ENCODE data around the gene DCDC2C.

GRCh38 chr2:3774336-3774735, 71.0 kb downstream of the DCDC2C start:
- TF ChIP-seq GATA3 (IDR thresholded peaks at IDR 0.05; ENCODE audit: low read depth, low read length) (no peak), GATA2 (IDR thresholded peaks at IDR 0.05; ENCODE audit: low read depth, low read length) (no peak)

Data from SH-SY5Y (cell line).